Neural progenitor cell (in vitro differentiated cells): Measurements from ENCODE around the gene TMEM175. TPM values are rescaled to one million over a fixed set of nuclear protein-coding genes. Genes with fewer than 3 reads are reported as not detected.
A peak's percentile ranks its signal among the peaks of the same experiment; 100 is the strongest.

Source experiments
- DNase-seq: peaks from one replicate; pipeline ENCODE4 v3.0.0-alpha.2; 2016; ENCODE audit warnings: low spot score
- H2AFZ ChIP-seq: fragments of 200-600 bp; sonication (generic); replicated peaks from 2 replicates; pipeline ENCODE4 v1.6.1; 2016; ENCODE audit warnings: antibody characterized with exemption
- H3F3A ChIP-seq: fragments of 200-600 bp; sonication (generic); 2 replicates; pipeline ENCODE4 v1.6.1; 2016; ENCODE audit warnings: antibody characterized with exemption, low read depth
- H3K27ac ChIP-seq: fragments of 200-600 bp; sonication (generic); 2 replicates; pipeline ENCODE4 v1.5.1; 2016; ENCODE audit warnings: mild to moderate bottlenecking
- H3K27me3 ChIP-seq: fragments of 200-600 bp; sonication (generic); 2 replicates; pipeline ENCODE4 v1.6.1; 2016; ENCODE audit warnings: mild to moderate bottlenecking, moderate library complexity
- H3K36me3 ChIP-seq: fragments of 200-600 bp; sonication (generic); 2 replicates; pipeline ENCODE4 v1.5.1; 2016
- H3K4me1 ChIP-seq: fragments of 200-600 bp; sonication (generic); 2 replicates; pipeline ENCODE4 v1.6.1; 2016; ENCODE audit warnings: mixed run types
- H3K4me2 ChIP-seq: fragments of 200-600 bp; sonication (generic); 2 replicates; pipeline ENCODE4 v1.6.1; 2016
- H3K4me3 ChIP-seq: fragments of 200-600 bp; sonication (generic); 2 replicates; pipeline ENCODE4 v1.5.1; 2016
- H3K79me2 ChIP-seq: fragments of 200-600 bp; sonication (generic); 2 replicates; pipeline ENCODE4 v1.6.1; 2016; ENCODE audit warnings: low read depth
- H3K9ac ChIP-seq: fragments of 200-600 bp; sonication (generic); 2 replicates; pipeline ENCODE4 v1.6.1; 2016
- H3K9me3 ChIP-seq: fragments of 200-600 bp; sonication (generic); 2 replicates; pipeline ENCODE4 v1.5.1; 2016; ENCODE audit warnings: low read depth
- H4K20me1 ChIP-seq: fragments of 200-600 bp; sonication (generic); 2 replicates; pipeline ENCODE4 v1.6.1; 2016; ENCODE audit warnings: low read depth
- H3K27ac Mint-ChIP-seq: 3 replicates; pipeline ENCODE4 v1.8.0; 2021; ENCODE audit warnings: mixed read lengths
- H3K27me3 Mint-ChIP-seq: 2 replicates; pipeline ENCODE4 v1.8.0; 2022; ENCODE audit warnings: low read depth, mild to moderate bottlenecking, inconsistent platforms, moderate library complexity, mixed read lengths; ENCODE audit not compliant: insufficient read depth
- H3K36me3 Mint-ChIP-seq: 3 replicates; pipeline ENCODE4 v1.8.0; 2021; ENCODE audit warnings: mixed read lengths
- H3K4me1 Mint-ChIP-seq: 3 replicates; pipeline ENCODE4 v1.8.0; 2021; ENCODE audit warnings: mixed read lengths
- H3K4me3 Mint-ChIP-seq: 3 replicates; pipeline ENCODE4 v1.8.0; 2021; ENCODE audit warnings: mild to moderate bottlenecking, moderate library complexity, mixed read lengths
- H3K9me3 Mint-ChIP-seq: 3 replicates; pipeline ENCODE4 v1.8.0; 2020; ENCODE audit warnings: mixed read lengths
- CTCF ChIP-seq: fragments of 200-600 bp; sonication (generic); IDR thresholded peaks from 2 replicates; pipeline ENCODE4 v1.5.1; 2017; ENCODE audit warnings: antibody characterized with exemption, mild to moderate bottlenecking
- EZH2 ChIP-seq: fragments of 200-600 bp; sonication (generic); IDR thresholded peaks from 2 replicates; pipeline ENCODE4 v1.6.1; 2017; ENCODE audit warnings: antibody characterized with exemption, mild to moderate bottlenecking, moderate library complexity
- EZH2phosphoT487 ChIP-seq: fragments of 200-600 bp; sonication (generic); IDR thresholded peaks from 2 replicates; pipeline ENCODE4 v1.6.1; 2017; ENCODE audit warnings: antibody characterized with exemption
- total RNA-seq: library from RNA; depleted of rRNA; stranded (reverse); fragments of >200 nt; gene quantifications from 2 replicates; pipeline ENCODE4 v1.2.3, GENCODE V29; 2015; ENCODE audit warnings: low replicate concordance

Gene TMEM175
- total RNA-seq, 1 donor from 2014 or later = 4.4 TPM

DNA sequence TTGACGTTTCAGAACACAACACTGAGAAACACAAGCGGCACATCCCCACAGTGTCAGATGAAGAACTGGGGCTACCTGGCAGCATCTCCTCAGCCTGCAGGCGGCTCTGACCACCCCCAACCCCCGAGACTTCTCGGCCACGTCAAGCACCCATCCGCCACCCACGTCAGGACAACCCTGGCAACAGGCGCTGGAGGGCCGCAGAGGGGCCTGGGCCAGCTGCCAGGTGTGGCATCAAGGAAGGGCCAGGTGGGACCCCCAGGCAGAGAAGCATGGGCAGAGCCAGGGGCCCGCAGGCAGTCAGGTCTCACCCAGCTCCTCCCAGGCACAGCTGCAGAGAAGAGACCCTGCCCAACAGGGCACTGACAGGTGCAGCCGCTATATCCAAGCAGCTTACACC is 22.4 kb upstream of the TMEM175 start:
- Histone ChIP-seq H3F3A (peaks cover 5% of the 10 kb centered on the region), H3K27me3 (no peaks in the 10 kb centered on the region), H3K27ac (no peak overlapping the region), H3K4me1 (no peaks in the 10 kb centered on the region), H3K79me2 (no peaks in the 10 kb centered on the region), H3K9me3 (no peaks in the 10 kb centered on the region), H3K4me3 (no peak overlapping the region), H3K9ac (no peak overlapping the region), H4K20me1 (peaks cover 6% of the 10 kb centered on the region), H2AFZ (no peak overlapping the region), H3K36me3 (no peaks in the 10 kb centered on the region), H3K4me2 (no peak overlapping the region)
- H3K4me3 Mint-ChIP-seq = no peak overlapping the region
- H3K36me3 Mint-ChIP-seq = peaks cover 11% of the 10 kb centered on the region
- peaks cover 3% of the 10 kb centered on the region for H3K27me3 Mint-ChIP-seq
- H3K27ac Mint-ChIP-seq = no peak overlapping the region
- peaks cover 2% of the 10 kb centered on the region for H3K9me3 Mint-ChIP-seq
- no peak for DNase-seq
- H3K4me1 Mint-ChIP-seq = peaks cover 4% of the 10 kb centered on the region
- no peak for TF ChIP-seq EZH2phosphoT487
- no peak for TF ChIP-seq EZH2
- TF ChIP-seq CTCF = no peak

DNA sequence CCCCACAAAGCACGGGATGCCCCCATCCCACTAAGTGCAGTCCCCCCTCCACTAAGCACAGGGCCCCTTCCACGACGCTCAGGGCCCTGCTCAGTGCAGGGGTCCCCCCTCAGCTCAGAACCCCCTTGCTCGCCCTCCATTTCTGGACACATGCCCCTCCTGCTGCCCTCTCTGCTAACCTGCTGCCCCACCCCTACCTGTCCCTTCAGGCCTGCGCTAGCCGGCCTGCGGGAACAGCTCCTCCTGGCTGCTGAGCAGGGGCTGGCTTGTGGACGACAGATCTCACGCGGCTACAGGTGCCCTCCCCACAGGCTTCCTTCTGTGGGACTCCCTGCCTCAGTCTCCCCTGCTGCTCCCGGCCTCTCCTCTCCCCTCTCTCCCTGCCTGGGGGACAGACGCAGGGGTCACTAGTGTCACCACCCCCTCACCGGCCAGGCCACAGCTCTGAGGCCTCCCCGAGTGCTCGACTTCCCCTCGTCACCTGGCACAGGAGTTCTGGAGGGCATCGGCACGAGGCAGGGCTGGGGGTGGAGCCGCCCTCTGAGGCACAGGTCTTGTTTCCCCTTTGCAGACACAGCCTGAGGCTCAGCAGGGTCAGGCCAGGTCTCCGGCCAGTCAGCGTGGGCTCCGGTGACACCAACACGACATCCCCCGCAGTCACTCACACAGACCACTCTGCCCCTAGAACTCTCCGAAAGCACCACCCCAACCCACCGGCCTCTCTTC is 21.7 kb upstream of the TMEM175 start:
- peaks cover 6% of the 10 kb centered on the region for H4K20me1 ChIP-seq
- peaks cover 9% of the 10 kb centered on the region for H3K4me1 Mint-ChIP-seq
- no peak overlapping the region for H2AFZ ChIP-seq
- no peaks in the 10 kb centered on the region for H3K9me3 ChIP-seq
- no peak overlapping the region for H3K4me3 Mint-ChIP-seq
- no peaks in the 10 kb centered on the region for H3K36me3 ChIP-seq
- no peaks in the 10 kb centered on the region for H3K9me3 Mint-ChIP-seq
- peaks cover 5% of the 10 kb centered on the region for H3K27me3 Mint-ChIP-seq
- H3K36me3 Mint-ChIP-seq = peaks cover 6% of the 10 kb centered on the region
- no peak overlapping the region for H3K27ac Mint-ChIP-seq
- H3K4me2 ChIP-seq = no peak overlapping the region
- peaks cover 4% of the 10 kb centered on the region for H3K79me2 ChIP-seq
- no peak overlapping the region for H3K9ac ChIP-seq
- TF ChIP-seq CTCF (no peak), EZH2 (no peak), EZH2phosphoT487 (no peak)
- no peaks in the 10 kb centered on the region for H3K4me1 ChIP-seq
- H3K4me3 ChIP-seq = no peak overlapping the region
- no peaks in the 10 kb centered on the region for H3K27me3 ChIP-seq
- H3F3A ChIP-seq = peaks cover 3% of the 10 kb centered on the region
- H3K27ac ChIP-seq = no peak overlapping the region
- no peak for DNase-seq

- Histone ChIP-seq H3K4me2 (no peak overlapping the region), H3K27me3 (no peaks in the 10 kb centered on the region), H3K4me3 (no peak overlapping the region), H3K9ac (no peak overlapping the region), H3K27ac (no peak overlapping the region), H3K79me2 (peaks cover 11% of the 10 kb centered on the region), H3K4me1 (no peaks in the 10 kb centered on the region), H3K36me3 (no peaks in the 10 kb centered on the region), H2AFZ (no peak overlapping the region), H3F3A (no peaks in the 10 kb centered on the region), H4K20me1 (peaks cover 6% of the 10 kb centered on the region), H3K9me3 (no peaks in the 10 kb centered on the region)
- H3K36me3 Mint-ChIP-seq = peaks cover 4% of the 10 kb centered on the region
- H3K9me3 Mint-ChIP-seq = no peaks in the 10 kb centered on the region
- no peak for DNase-seq
- no peak overlapping the region for H3K27ac Mint-ChIP-seq
- peak overlapping the region; percentile 48 for H3K4me3 Mint-ChIP-seq
- TF ChIP-seq EZH2phosphoT487 (no peak), EZH2 (no peak), CTCF (no peak)
- peaks cover 9% of the 10 kb centered on the region for H3K4me1 Mint-ChIP-seq
- peaks cover 5% of the 10 kb centered on the region for H3K27me3 Mint-ChIP-seq
Observed at GRCh38 chr4:911221-911751, 21.0 kb upstream of the TMEM175 start.
